8988T (cell line): Measurements from ENCODE around the gene ADARB2.

ENCODE experiments used
- DNase-seq: peaks from one replicate; pipeline ENCODE4 v3.0.0; 2011

Gene ADARB2

GRCh38 chr10:1608851-1609647 lies 128.3 kb downstream of the ADARB2 start:
- no peak for DNase-seq

- DNase-seq = no peak
These were observed 128.9 kb downstream of the ADARB2 start for GRCh38 chr10:1608408-1608807.

GRCh38 chr10:1607466-1607865 lies 129.9 kb downstream of the ADARB2 start:
- no peak for DNase-seq

- no peak for DNase-seq
These were observed 131.1 kb downstream of the ADARB2 start for GRCh38 chr10:1605999-1606940.

- no peak for DNase-seq
These were observed 132.2 kb downstream of the ADARB2 start for GRCh38 chr10:1605121-1605520.

- DNase-seq = no peak
These were observed 133.1 kb downstream of the ADARB2 start for GRCh38 chr10:1604246-1604645.

GRCh38 chr10:1603181-1603580 lies 134.1 kb downstream of the ADARB2 start:
- DNase-seq = no peak

GRCh38 chr10:1602037-1602484 lies 135.3 kb downstream of the ADARB2 start:
- DNase-seq = no peak

- no peak for DNase-seq
These were observed 135.9 kb downstream of the ADARB2 start for GRCh38 chr10:1601406-1601805.

- no peak for DNase-seq
These were observed 136.5 kb downstream of the ADARB2 start for GRCh38 chr10:1600861-1601260.

GRCh38 chr10:1598393-1599153 lies 138.8 kb downstream of the ADARB2 start:
- DNase-seq = no peak

GRCh38 chr10:1597370-1598146 lies 139.8 kb downstream of the ADARB2 start:
- no peak for DNase-seq

- DNase-seq = no peak
These were observed 140.7 kb downstream of the ADARB2 start for GRCh38 chr10:1596482-1597099.

- no peak for DNase-seq
These were observed 141.6 kb downstream of the ADARB2 start for GRCh38 chr10:1595726-1596125.

- DNase-seq = no peak
These were observed 142.1 kb downstream of the ADARB2 start for GRCh38 chr10:1595242-1595600.

GRCh38 chr10:1594372-1595241 lies 142.7 kb downstream of the ADARB2 start:
- DNase-seq = no peak

GRCh38 chr10:1591742-1592141 lies 145.6 kb downstream of the ADARB2 start:
- no peak for DNase-seq

GRCh38 chr10:1591045-1591444 lies 146.3 kb downstream of the ADARB2 start:
- no peak for DNase-seq

- DNase-seq = no peak
These were observed 148.1 kb downstream of the ADARB2 start for GRCh38 chr10:1589257-1589656.

GRCh38 chr10:1582739-1583138 lies 154.6 kb downstream of the ADARB2 start:
- no peak for DNase-seq

GRCh38 chr10:1581189-1581588 lies 156.1 kb downstream of the ADARB2 start:
- no peak for DNase-seq
